Adrenal gland (tissue), 12 donors: Measurements from ENCODE around the gene MOV10L1. TPM values are rescaled to one million over a fixed set of nuclear protein-coding genes. Genes with fewer than 3 reads are reported as not detected.

Source experiments
- DNase-seq, 7 donors: peaks; one replicate each; pipeline ENCODE4 v3.0.0-alpha.2; 2019 to 2020
- H3K27ac ChIP-seq, 5 donors: fragments of 200-600 bp; sonication (generic) in 4 of 5; 1 replicate in 3 of 5; 2 replicates in 2 of 5; pipeline versions ENCODE4 v1.5.1 to v1.8.0; 2016 to 2020; ENCODE audit warnings: mild to moderate bottlenecking in 1 of 5
- H3K27me3 ChIP-seq: fragments of 200-600 bp; 2 replicates; pipeline ENCODE4 v1.8.0; 2021
- H3K36me3 ChIP-seq, 2 donors: fragments of 200-600 bp; replicated peaks in 1 of 2; 1 replicate in 1 of 2; 2 replicates in 1 of 2; pipeline versions ENCODE4 v1.5.1 to v1.8.0; 2018 to 2022
- H3K4me1 ChIP-seq, 2 donors: fragments of 200-600 bp; replicated peaks in 1 of 2; 1 replicate in 1 of 2; 2 replicates in 1 of 2; pipeline versions ENCODE4 v1.5.1 to v1.8.0; 2018 to 2021
- H3K4me3 ChIP-seq, 4 donors: fragments of 200-600 bp; sonication (generic) in 3 of 4; one replicate each; pipeline ENCODE4 v1.5.1; 2016 to 2018
- H3K9me3 ChIP-seq, 3 donors: fragments of 200-600 bp; sonication (generic) in 1 of 3; replicated peaks in 1 of 3; 1 replicate in 2 of 3; 2 replicates in 1 of 3; pipeline versions ENCODE4 v1.5.1 to v1.8.0; 2016 to 2021
- CTCF ChIP-seq, 6 experiments: fragments of 450-650 bp in 4 of 6; fragments of 200-600 bp in 2 of 6; sonication (generic) in 1 of 6; IDR thresholded peaks; 1 replicate in 5 of 6; 2 replicates in 1 of 6; pipeline versions ENCODE4 v1.5.1 to v1.8.0; 2016 to 2021; ENCODE audit warnings: antibody characterized with exemption in 6 of 6, mild to moderate bottlenecking in 2 of 6, moderate library complexity in 1 of 6
- POLR2A ChIP-seq, 2 donors: fragments of 450-650 bp; IDR thresholded peaks; one replicate each; pipeline ENCODE4 v1.6.1; 2017; ENCODE audit warnings: antibody characterized with exemption in 2 of 2, mild to moderate bottlenecking in 2 of 2, moderate library complexity in 1 of 2
- WGBS, 4 donors: extraction: QIAGEN DNeasy Blood & Tissue Kit in 2 of 4; methylation state at CpG; one replicate each; pipeline versions ENCODE4 v1.1.5 to v1.1.7; 2013 to 2017; 5-methylcytosine and 5-hydroxymethylcytosine counted together
- intact Hi-C, 2 donors: fragments of 100-400 bp; cut with DNase I; formaldehyde crosslinking; loops; one replicate each; pipeline versions ENCODE4 v1.14.1 to v1.15.0; 2022 to 2023
- polyA plus RNA-seq, 3 donors: library from polyadenylated mRNA; stranded (reverse); fragments of 200-250 nt in 2 of 3; fragments of 350-450 nt in 1 of 3; fragmentation: Illumina TruSeq in 1 of 3; extraction: RNeasy Lipid Tissue Mini Kit (QIAGEN cat#74804) in 1 of 3; gene quantifications; one replicate each; pipeline ENCODE4 v1.2.3, GENCODE V29; 2013 to 2014
- total RNA-seq, 9 donors: library from RNA; depleted of rRNA in 4 of 9; stranded (reverse); fragments of >200 nt in 4 of 9; fragments of 120-200 nt in 1 of 9; fragmentation: NEBNext Ultra II Directional in 1 of 9; extraction: Animal tissue kit (Norgen Biotek cat#: 25700) in 1 of 9; gene quantifications; one replicate each; pipeline versions ENCODE4 v1.1.0 to v1.2.4, GENCODE V29; 2013 to 2023
- donor health status: healthy with polysubstance abuse.
- donor health status: Bipolar disorder and iron deficiency.
- donor health status: DM: yes; HTN: yes; CAD: no.
- donor health status: DM: no; HTN: no; CAD: no.
- donor health status: DM: no; HTN: no; CAD: no.
- donor health status: DM: yes; HTN: yes; CAD: no.

The MOV10L1 gene
- total and polyA plus RNA-seq, 12 donors = 0.14 to 0.74 (median 0.40) TPM; not detected in 5

GRCh38 chr22:50200461-50201190 is 110.8 kb downstream of the MOV10L1 start, which contains the start of gene SELENOO:
SELENOO (plus strand) TSS chr22:50201011; CDS start chr22:50201037, 26 bp downstream.
- 0% methylated on average over 34 to 103 of the region's 105 CpGs; no CpG with 5 or more reads in 1 of the 4 donors for whole genome bisulfite sequencing, 4 donors
- intact Hi-C loops = no loop called here
- Histone ChIP-seq H3K4me1 (peaks cover 22 to 23% of the 10 kb centered on the region in 2 donors), H3K4me3 (peak within 1 kb of the TSS in 3 of 4 donors; percentile 15 to 71 (median 59)), H3K27me3 (no peaks in the 10 kb centered on the region), H3K27ac (peak within 1 kb of the TSS in 4 of 5 donors; percentile 47 to 95 (median 62)), H3K9me3 (no peaks in the 10 kb centered on the region), H3K36me3 (peaks cover 0 to 5% of the 10 kb centered on the region in 2 donors)
- TF ChIP-seq POLR2A (IDR thresholded peaks at IDR 0.05) = peak; percentile 68 to 76
- no peak for TF ChIP-seq CTCF (IDR thresholded peaks at IDR 0.05)
- DNase-seq = peak; percentile 86 to 95 (median 91)

- Histone ChIP-seq H3K27ac (peak overlapping the region in 4 of 5 donors; percentile 47 to 95 (median 62)), H3K4me1 (peaks cover 22 to 23% of the 10 kb centered on the region in 2 donors), H3K27me3 (no peaks in the 10 kb centered on the region), H3K9me3 (no peaks in the 10 kb centered on the region), H3K36me3 (peaks cover 0 to 9% of the 10 kb centered on the region in 2 donors), H3K4me3 (peak overlapping the region in 3 of 4 donors; percentile 15 to 71 (median 59))
- intact Hi-C loops = no loop called here
- TF ChIP-seq CTCF (IDR thresholded peaks at IDR 0.05) = no peak
- no peak for TF ChIP-seq POLR2A (IDR thresholded peaks at IDR 0.05)
- DNase-seq = peak in 4 of 7 donors; percentile 22 to 57 (median 46)
- WGBS, 4 donors = 1 to 20% (median 9%) methylated on average over 5 to 113 of the region's 115 CpGs
These were observed 111.7 kb downstream of the MOV10L1 start for GRCh38 chr22:50201191-50202129.

- intact Hi-C loops = no loop called here
- 66 to 71% (median 67%) methylated on average over 13 of the region's 13 CpGs for WGBS, 4 donors
- Histone ChIP-seq H3K27me3 (no peaks in the 10 kb centered on the region), H3K4me1 (peaks cover 22 to 23% of the 10 kb centered on the region in 2 donors), H3K27ac (no peak overlapping the region), H3K9me3 (no peaks in the 10 kb centered on the region), H3K4me3 (peak overlapping the region in 1 of 4 donors; percentile 71), H3K36me3 (peaks cover 0 to 16% of the 10 kb centered on the region in 2 donors)
- DNase-seq = no peak
- TF ChIP-seq CTCF (IDR thresholded peaks at IDR 0.05) = no peak
- TF ChIP-seq POLR2A (IDR thresholded peaks at IDR 0.05) = no peak
These were observed 112.4 kb downstream of the MOV10L1 start for GRCh38 chr22:50202130-50202666.
